HepG2 (cell line): Measurements from ENCODE around the gene ABCB9. TPM values are rescaled to one million over a fixed set of nuclear protein-coding genes. Genes with fewer than 3 reads are reported as not detected.

Source experiments
- BCL6 ChIP-seq: IDR thresholded peaks from 2 replicates; pipeline ENCODE4 v1.6.1; 2016; ENCODE audit warnings: missing genetic modification reagents, missing compliant biosample characterization
- FOXA3 ChIP-seq: IDR thresholded peaks from 2 replicates; pipeline ENCODE4 v1.6.1; 2016; ENCODE audit warnings: missing genetic modification reagents, missing compliant biosample characterization
- GATAD2A ChIP-seq: IDR thresholded peaks from 2 replicates; pipeline ENCODE4 v1.6.1; 2016
- GPN1 ChIP-seq: sonication (generic); formaldehyde crosslinking; IDR thresholded peaks from 2 replicates; pipeline ENCODE4 v1.5.1; 2020; ENCODE audit warnings: missing genetic modification reagents, borderline replicate concordance
- ISL2 ChIP-seq: sonication (generic); formaldehyde crosslinking; IDR thresholded peaks from 2 replicates; pipeline ENCODE4 v1.5.0; 2020; ENCODE audit warnings: missing genetic modification reagents
- MED1 ChIP-seq: sonication (generic); formaldehyde crosslinking; IDR thresholded peaks from 2 replicates; pipeline ENCODE4 v1.4.0; 2020; ENCODE audit warnings: missing genetic modification reagents
- REPIN1 ChIP-seq: sonication (generic); formaldehyde crosslinking; IDR thresholded peaks from 2 replicates; pipeline ENCODE4 v1.8.0; 2022; ENCODE audit warnings: missing genetic modification reagents, low read depth, mild to moderate bottlenecking, borderline replicate concordance
- RORA ChIP-seq: sonication (generic); formaldehyde crosslinking; IDR thresholded peaks from 2 replicates; pipeline ENCODE4 v1.5.0; 2020; ENCODE audit warnings: mild to moderate bottlenecking, missing genetic modification reagents, moderate library complexity
- SALL2 ChIP-seq: sonication (generic); formaldehyde crosslinking; IDR thresholded peaks from 2 replicates; pipeline ENCODE4 v1.8.1; 2023; ENCODE audit warnings: mild to moderate bottlenecking, missing genetic modification reagents, inconsistent platforms
- SAP130 ChIP-seq: IDR thresholded peaks from 2 replicates; pipeline ENCODE4 v1.6.1; 2016; ENCODE audit warnings: low read depth
- SOX13 ChIP-seq, 3 experiments: fragments of 450-650 bp in 1 of 3; sonication (generic) in 1 of 3; formaldehyde crosslinking in 1 of 3; IDR thresholded peaks in 2 of 3; conservative IDR thresholded peaks in 1 of 3; 2 replicates each; pipeline versions ENCODE4 v1.5.0 to v1.6.1; 2016 to 2020; ENCODE audit warnings: antibody characterized with exemption in 1 of 3, mild to moderate bottlenecking in 1 of 3, missing compliant biosample characterization in 1 of 3, missing genetic modification reagents in 1 of 3, moderate library complexity in 1 of 3
- ZSCAN29 ChIP-seq: sonication (generic); formaldehyde crosslinking; conservative IDR thresholded peaks from 2 replicates; pipeline ENCODE4 v1.4.0; 2020; ENCODE audit warnings: mild to moderate bottlenecking, missing genetic modification reagents
- polyA plus RNA-seq, 8 experiments: library from polyadenylated mRNA; depleted of rRNA in 3 of 8; stranded (reverse) in 7 of 8; unstranded in 1 of 8; fragments of >200 nt; fragmentation: Illumina TruSeq in 4 of 8; extraction: Trizol in 4 of 8; gene quantifications; 2 replicates each; pipeline versions ENCODE4 v1.2.1 to v1.2.3, GENCODE V29; 2011 to 2016; ENCODE audit warnings: low read depth in 4 of 8, missing spikeins in 1 of 8, mixed read lengths in 1 of 8; ENCODE audit not compliant: insufficient read depth in 1 of 8
- total RNA-seq, 5 experiments: library from RNA; depleted of rRNA; stranded (reverse); fragments of >200 nt; fragmentation: Illumina TruSeq; extraction: Trizol; gene quantifications; 2 replicates each; pipeline ENCODE4 v1.2.3, GENCODE V29; 2016; ENCODE audit warnings: low read depth in 1 of 5
- TF ChIP-seq, protein P1 (sequence below): IDR thresholded peaks from 2 replicates; pipeline ENCODE4 v1.6.1; 2016; ENCODE audit warnings: missing biosample characterization, missing genetic modification reagents, low read depth
- TF ChIP-seq, protein P2 (sequence below): sonication (generic); formaldehyde crosslinking; IDR thresholded peaks from 2 replicates; pipeline ENCODE4 v1.9.0; 2022; ENCODE audit warnings: low read depth, missing genetic modification reagents
- TF ChIP-seq, protein P3 (sequence below): IDR thresholded peaks from 2 replicates; pipeline ENCODE4 v1.4.0; 2020; ENCODE audit warnings: mild to moderate bottlenecking, missing genetic modification reagents
- TF ChIP-seq, protein P4 (sequence below): sonication (generic); formaldehyde crosslinking; IDR thresholded peaks from 2 replicates; pipeline ENCODE4 v1.4.0; 2020; ENCODE audit warnings: missing genetic modification reagents
- TF ChIP-seq, protein P5 (sequence below): sonication (generic); formaldehyde crosslinking; IDR thresholded peaks from 2 replicates; pipeline ENCODE4 v1.9.0; 2021; ENCODE audit warnings: missing genetic modification reagents, borderline replicate concordance

Gene ABCB9
- total and polyA plus RNA-seq, 2 of the 13 experiments (the other 11 are each of a cell fraction or from before 2014, with no cell fraction given): 5.1 to 6.0 TPM

DNA sequence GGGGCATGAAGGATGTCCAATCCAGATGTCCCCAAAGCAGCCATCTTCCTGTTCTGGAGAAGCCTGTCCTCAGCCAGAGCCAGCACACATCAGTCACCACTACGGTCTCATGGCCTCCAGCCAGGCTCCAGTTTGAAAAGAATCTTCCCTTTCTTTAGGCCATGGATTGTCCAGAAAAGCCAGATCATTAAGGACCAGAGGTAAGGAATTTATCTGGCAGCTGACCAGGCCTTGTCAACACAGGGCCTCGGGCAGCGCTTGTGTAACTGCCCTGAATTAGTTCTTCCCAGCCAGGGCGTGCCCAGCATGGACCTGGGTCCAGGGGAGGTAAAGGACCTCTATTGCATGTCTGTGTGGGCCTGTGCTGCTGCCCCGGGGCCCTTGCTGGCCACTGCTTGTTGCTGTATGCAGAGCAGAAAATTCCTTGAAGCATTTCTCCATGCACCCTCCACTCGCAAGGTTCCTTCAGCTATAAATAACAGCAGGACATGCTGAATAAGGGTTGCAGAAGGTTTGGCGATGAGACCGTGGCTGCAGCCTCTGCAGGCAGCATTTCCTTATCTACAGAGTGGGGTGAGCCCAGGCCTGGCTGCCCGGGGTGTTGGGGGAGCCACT lies 48.6 kb downstream of the ABCB9 start (continued):
- TF ChIP-seq, protein P1, sequence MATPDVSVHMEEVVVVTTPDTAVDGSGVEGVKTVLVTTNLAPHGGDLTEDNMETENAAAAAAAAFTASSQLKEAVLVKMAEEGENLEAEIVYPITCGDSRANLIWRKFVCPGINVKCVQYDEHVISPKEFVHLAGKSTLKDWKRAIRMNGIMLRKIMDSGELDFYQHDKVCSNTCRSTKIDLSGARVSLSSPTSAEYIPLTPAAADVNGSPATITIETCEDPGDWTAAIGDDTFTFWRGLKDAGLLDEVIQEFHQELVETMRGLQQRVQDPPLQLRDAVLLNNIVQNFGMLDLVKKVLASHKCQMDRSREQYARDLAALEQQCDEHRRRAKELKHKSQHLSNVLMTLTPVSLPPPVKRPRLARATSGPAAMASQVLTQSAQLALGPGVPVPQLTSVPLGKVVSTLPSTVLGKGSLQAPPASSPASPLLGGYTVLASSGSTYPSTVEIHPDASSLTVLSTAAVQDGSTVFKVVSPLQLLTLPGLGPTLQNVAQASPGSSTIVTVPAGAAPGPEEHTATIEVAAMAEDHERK (CRISPR knock-in tag): no peak
- TF ChIP-seq ZSCAN29 (CRISPR knock-in tag) (0 out of 2 replicates have a peak, but pooled peaks have one; percentile 44), RORA (CRISPR knock-in tag) (no peak), MED1 (CRISPR knock-in tag) (peak; percentile 62; the same call in 1 of the 2 replicates), REPIN1 (CRISPR knock-in tag) (0 out of 2 replicates have a peak, but pooled peaks have one; percentile 47), SOX13 (IDR thresholded peaks at IDR 0.05) (no peak), SOX13 (CRISPR knock-in tag; conservative IDR thresholded peaks at IDR 0.05 in 1 of 2, IDR thresholded peaks at IDR 0.05 in 1 of 2) (peak in 1 of 2 experiments; percentile 71; a peak in 2 of 4 replicates), GPN1 (CRISPR knock-in tag) (no peak), SAP130 (CRISPR knock-in tag) (peak; percentile 66; the same call in 1 of the 2 replicates), FOXA3 (peak; percentile 91), GATAD2A (CRISPR knock-in tag) (peak; percentile 81), SALL2 (CRISPR knock-in tag) (no peak), BCL6 (CRISPR knock-in tag) (peak; percentile 56), ISL2 (CRISPR knock-in tag) (0 out of 2 replicates have a peak, but pooled peaks have one; percentile 42)
- TF ChIP-seq, protein P2, sequence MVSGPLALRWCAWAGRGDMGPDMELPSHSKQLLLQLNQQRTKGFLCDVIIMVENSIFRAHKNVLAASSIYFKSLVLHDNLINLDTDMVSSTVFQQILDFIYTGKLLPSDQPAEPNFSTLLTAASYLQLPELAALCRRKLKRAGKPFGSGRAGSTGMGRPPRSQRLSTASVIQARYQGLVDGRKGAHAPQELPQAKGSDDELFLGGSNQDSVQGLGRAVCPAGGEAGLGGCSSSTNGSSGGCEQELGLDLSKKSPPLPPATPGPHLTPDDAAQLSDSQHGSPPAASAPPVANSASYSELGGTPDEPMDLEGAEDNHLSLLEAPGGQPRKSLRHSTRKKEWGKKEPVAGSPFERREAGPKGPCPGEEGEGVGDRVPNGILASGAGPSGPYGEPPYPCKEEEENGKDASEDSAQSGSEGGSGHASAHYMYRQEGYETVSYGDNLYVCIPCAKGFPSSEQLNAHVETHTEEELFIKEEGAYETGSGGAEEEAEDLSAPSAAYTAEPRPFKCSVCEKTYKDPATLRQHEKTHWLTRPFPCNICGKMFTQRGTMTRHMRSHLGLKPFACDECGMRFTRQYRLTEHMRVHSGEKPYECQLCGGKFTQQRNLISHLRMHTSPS (CRISPR knock-in tag): peak; percentile 75; the same call in 1 of the 2 replicates
- TF ChIP-seq, protein P3, sequence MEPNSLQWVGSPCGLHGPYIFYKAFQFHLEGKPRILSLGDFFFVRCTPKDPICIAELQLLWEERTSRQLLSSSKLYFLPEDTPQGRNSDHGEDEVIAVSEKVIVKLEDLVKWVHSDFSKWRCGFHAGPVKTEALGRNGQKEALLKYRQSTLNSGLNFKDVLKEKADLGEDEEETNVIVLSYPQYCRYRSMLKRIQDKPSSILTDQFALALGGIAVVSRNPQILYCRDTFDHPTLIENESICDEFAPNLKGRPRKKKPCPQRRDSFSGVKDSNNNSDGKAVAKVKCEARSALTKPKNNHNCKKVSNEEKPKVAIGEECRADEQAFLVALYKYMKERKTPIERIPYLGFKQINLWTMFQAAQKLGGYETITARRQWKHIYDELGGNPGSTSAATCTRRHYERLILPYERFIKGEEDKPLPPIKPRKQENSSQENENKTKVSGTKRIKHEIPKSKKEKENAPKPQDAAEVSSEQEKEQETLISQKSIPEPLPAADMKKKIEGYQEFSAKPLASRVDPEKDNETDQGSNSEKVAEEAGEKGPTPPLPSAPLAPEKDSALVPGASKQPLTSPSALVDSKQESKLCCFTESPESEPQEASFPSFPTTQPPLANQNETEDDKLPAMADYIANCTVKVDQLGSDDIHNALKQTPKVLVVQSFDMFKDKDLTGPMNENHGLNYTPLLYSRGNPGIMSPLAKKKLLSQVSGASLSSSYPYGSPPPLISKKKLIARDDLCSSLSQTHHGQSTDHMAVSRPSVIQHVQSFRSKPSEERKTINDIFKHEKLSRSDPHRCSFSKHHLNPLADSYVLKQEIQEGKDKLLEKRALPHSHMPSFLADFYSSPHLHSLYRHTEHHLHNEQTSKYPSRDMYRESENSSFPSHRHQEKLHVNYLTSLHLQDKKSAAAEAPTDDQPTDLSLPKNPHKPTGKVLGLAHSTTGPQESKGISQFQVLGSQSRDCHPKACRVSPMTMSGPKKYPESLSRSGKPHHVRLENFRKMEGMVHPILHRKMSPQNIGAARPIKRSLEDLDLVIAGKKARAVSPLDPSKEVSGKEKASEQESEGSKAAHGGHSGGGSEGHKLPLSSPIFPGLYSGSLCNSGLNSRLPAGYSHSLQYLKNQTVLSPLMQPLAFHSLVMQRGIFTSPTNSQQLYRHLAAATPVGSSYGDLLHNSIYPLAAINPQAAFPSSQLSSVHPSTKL: peak; percentile 79
- TF ChIP-seq, protein P4, sequence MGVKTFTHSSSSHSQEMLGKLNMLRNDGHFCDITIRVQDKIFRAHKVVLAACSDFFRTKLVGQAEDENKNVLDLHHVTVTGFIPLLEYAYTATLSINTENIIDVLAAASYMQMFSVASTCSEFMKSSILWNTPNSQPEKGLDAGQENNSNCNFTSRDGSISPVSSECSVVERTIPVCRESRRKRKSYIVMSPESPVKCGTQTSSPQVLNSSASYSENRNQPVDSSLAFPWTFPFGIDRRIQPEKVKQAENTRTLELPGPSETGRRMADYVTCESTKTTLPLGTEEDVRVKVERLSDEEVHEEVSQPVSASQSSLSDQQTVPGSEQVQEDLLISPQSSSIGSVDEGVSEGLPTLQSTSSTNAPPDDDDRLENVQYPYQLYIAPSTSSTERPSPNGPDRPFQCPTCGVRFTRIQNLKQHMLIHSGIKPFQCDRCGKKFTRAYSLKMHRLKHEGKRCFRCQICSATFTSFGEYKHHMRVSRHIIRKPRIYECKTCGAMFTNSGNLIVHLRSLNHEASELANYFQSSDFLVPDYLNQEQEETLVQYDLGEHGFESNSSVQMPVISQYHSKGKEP: no peak
- TF ChIP-seq, protein P5, sequence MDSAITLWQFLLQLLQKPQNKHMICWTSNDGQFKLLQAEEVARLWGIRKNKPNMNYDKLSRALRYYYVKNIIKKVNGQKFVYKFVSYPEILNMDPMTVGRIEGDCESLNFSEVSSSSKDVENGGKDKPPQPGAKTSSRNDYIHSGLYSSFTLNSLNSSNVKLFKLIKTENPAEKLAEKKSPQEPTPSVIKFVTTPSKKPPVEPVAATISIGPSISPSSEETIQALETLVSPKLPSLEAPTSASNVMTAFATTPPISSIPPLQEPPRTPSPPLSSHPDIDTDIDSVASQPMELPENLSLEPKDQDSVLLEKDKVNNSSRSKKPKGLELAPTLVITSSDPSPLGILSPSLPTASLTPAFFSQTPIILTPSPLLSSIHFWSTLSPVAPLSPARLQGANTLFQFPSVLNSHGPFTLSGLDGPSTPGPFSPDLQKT (CRISPR knock-in tag): no peak
